Measurements from ENCODE around the gene AGMO. TPM values are rescaled to one million over a fixed set of nuclear protein-coding genes. Genes with fewer than 3 reads are reported as not detected.
"Not testable (repeated sequence)": the region's sequence is repeated elsewhere in the genome, so short reads cannot be mapped to it uniquely, and the experiment has no call there.

Gene AGMO
- total RNA-seq, 1 donor from 2014 or later: 0.60 TPM

- peak; percentile 74 for DNase-seq (ENCODE audit: low spot score)
- no peak for TF ChIP-seq CTCF (IDR thresholded peaks at IDR 0.05)
- Mint-ChIP-seq H3K27me3 (ENCODE audit: low read depth) (no peaks in the 10 kb centered on the region), H3K4me3 (ENCODE audit: unreplicated experiment) (no peak overlapping the region), H3K36me3 (ENCODE audit: low read depth) (peaks cover 2% of the 10 kb centered on the region), H3K9me3 (ENCODE audit: low read depth) (peaks cover 17% of the 10 kb centered on the region), H3K4me1 (ENCODE audit: low read depth) (no peaks in the 10 kb centered on the region), H3K27ac (ENCODE audit: unreplicated experiment) (no peak overlapping the region)
Observed at GRCh38 chr7:15525652-15526263, 36.1 kb downstream of the AGMO start.

GRCh38 chr7:15524077-15524476, 37.7 kb downstream of the AGMO start:
- no peaks in the 10 kb centered on the region for H3K27me3 Mint-ChIP-seq (ENCODE audit: low read depth)
- DNase-seq (ENCODE audit: low spot score): no peak
- H3K9me3 Mint-ChIP-seq (ENCODE audit: low read depth): peaks cover 32% of the 10 kb centered on the region
- H3K4me1 Mint-ChIP-seq (ENCODE audit: low read depth): no peaks in the 10 kb centered on the region
- H3K27ac Mint-ChIP-seq (ENCODE audit: unreplicated experiment): no peak overlapping the region
- peaks cover 14% of the 10 kb centered on the region for H3K36me3 Mint-ChIP-seq (ENCODE audit: low read depth)
- H3K4me3 Mint-ChIP-seq (ENCODE audit: unreplicated experiment): no peak overlapping the region
- peak; percentile 69 for TF ChIP-seq CTCF (IDR thresholded peaks at IDR 0.05)

- not testable (repeated sequence) for H3K27ac Mint-ChIP-seq (ENCODE audit: unreplicated experiment); DNase-seq (ENCODE audit: low spot score); H3K4me3 Mint-ChIP-seq (ENCODE audit: unreplicated experiment); H3K27me3 Mint-ChIP-seq (ENCODE audit: low read depth)
- peaks cover 24% of the 10 kb centered on the region for H3K4me1 Mint-ChIP-seq (ENCODE audit: low read depth)
- peaks cover 17% of the 10 kb centered on the region for H3K36me3 Mint-ChIP-seq (ENCODE audit: low read depth)
- peaks cover 34% of the 10 kb centered on the region for H3K9me3 Mint-ChIP-seq (ENCODE audit: low read depth)
Observed at GRCh38 chr7:15517865-15518264, 44.0 kb downstream of the AGMO start.

GRCh38 chr7:15515252-15515651, 46.6 kb downstream of the AGMO start:
- Mint-ChIP-seq H3K4me3 (ENCODE audit: unreplicated experiment) (peak overlapping the region; percentile 53), H3K4me1 (ENCODE audit: low read depth) (peaks cover 24% of the 10 kb centered on the region), H3K36me3 (ENCODE audit: low read depth) (peaks cover 11% of the 10 kb centered on the region), H3K27ac (ENCODE audit: unreplicated experiment) (peak overlapping the region; percentile 87), H3K27me3 (ENCODE audit: low read depth) (no peaks in the 10 kb centered on the region), H3K9me3 (ENCODE audit: low read depth) (peaks cover 14% of the 10 kb centered on the region)
- no peak for DNase-seq (ENCODE audit: low spot score)
- TF ChIP-seq CTCF (IDR thresholded peaks at IDR 0.05): no peak

GRCh38 chr7:15508258-15508657, 53.6 kb downstream of the AGMO start:
- Mint-ChIP-seq H3K36me3 (ENCODE audit: low read depth) (no peaks in the 10 kb centered on the region), H3K27ac (ENCODE audit: unreplicated experiment) (no peak overlapping the region), H3K9me3 (ENCODE audit: low read depth) (no peaks in the 10 kb centered on the region), H3K4me1 (ENCODE audit: low read depth) (peaks cover 40% of the 10 kb centered on the region), H3K27me3 (ENCODE audit: low read depth) (no peaks in the 10 kb centered on the region), H3K4me3 (ENCODE audit: unreplicated experiment) (no peak overlapping the region)
- no peak for TF ChIP-seq CTCF (IDR thresholded peaks at IDR 0.05)
- no peak for DNase-seq (ENCODE audit: low spot score)

- H3K36me3 Mint-ChIP-seq (ENCODE audit: low read depth): no peaks in the 10 kb centered on the region
- DNase-seq (ENCODE audit: low spot score): no peak
- H3K27ac Mint-ChIP-seq (ENCODE audit: unreplicated experiment): peak overlapping the region; percentile 72
- no peaks in the 10 kb centered on the region for H3K9me3 Mint-ChIP-seq (ENCODE audit: low read depth)
- H3K4me3 Mint-ChIP-seq (ENCODE audit: unreplicated experiment): peak overlapping the region; percentile 35
- H3K27me3 Mint-ChIP-seq (ENCODE audit: low read depth): no peaks in the 10 kb centered on the region
- peaks cover 40% of the 10 kb centered on the region for H3K4me1 Mint-ChIP-seq (ENCODE audit: low read depth)
- TF ChIP-seq CTCF (IDR thresholded peaks at IDR 0.05): no peak
Observed at GRCh38 chr7:15507708-15508107, 54.1 kb downstream of the AGMO start.

Data from chondrocyte (in vitro differentiated cells).